Breast epithelium (tissue), 4 donors: Measurements from ENCODE around the gene SLC25A34. TPM values are rescaled to one million over a fixed set of nuclear protein-coding genes. Genes with fewer than 3 reads are reported as not detected.

ENCODE experiments used
- DNase-seq, 2 donors: peaks; one replicate each; pipeline ENCODE4 v3.0.0-alpha.2; 2019; ENCODE audit warnings: low spot score in 2 of 2
- H3K27ac ChIP-seq, 2 donors: fragments of 200-600 bp; sonication (generic) in 1 of 2; one replicate each; pipeline ENCODE4 v1.5.1; 2016 to 2019; ENCODE audit warnings: mild to moderate bottlenecking in 1 of 2
- H3K27me3 ChIP-seq, 2 donors: fragments of 200-600 bp; sonication (generic) in 1 of 2; one replicate each; pipeline versions ENCODE4 v1.5.1 to v1.6.0; 2017 to 2019; ENCODE audit warnings: control low read depth in 1 of 2, mild to moderate bottlenecking in 1 of 2
- H3K36me3 ChIP-seq: fragments of 200-600 bp; one replicate; pipeline ENCODE4 v1.5.1; 2019
- H3K4me1 ChIP-seq, 2 donors: fragments of 200-600 bp; sonication (generic); one replicate each; pipeline ENCODE4 v1.5.1; 2016 to 2019; ENCODE audit warnings: control low read depth in 1 of 2
- H3K4me3 ChIP-seq, 3 donors: fragments of 200-600 bp; sonication (generic); 1 replicate in 2 of 3; 2 replicates in 1 of 3; pipeline ENCODE4 v1.5.1; 2016 to 2019; ENCODE audit warnings: mild to moderate bottlenecking in 3 of 3, moderate library complexity in 2 of 3
- H3K9me3 ChIP-seq, 2 donors: fragments of 200-600 bp; sonication (generic) in 1 of 2; one replicate each; pipeline ENCODE4 v1.5.1; 2016 to 2019; ENCODE audit warnings: control low read depth in 1 of 2
- CTCF ChIP-seq, 3 donors: fragments of 450-650 bp; IDR thresholded peaks; one replicate each; pipeline ENCODE4 v1.5.1; 2016 to 2017; ENCODE audit warnings: antibody characterized with exemption in 3 of 3, mild to moderate bottlenecking in 3 of 3, moderate library complexity in 3 of 3
- POLR2A ChIP-seq: fragments of 450-650 bp; IDR thresholded peaks from one replicate; pipeline ENCODE4 v1.6.1; 2016; ENCODE audit warnings: antibody characterized with exemption, mild to moderate bottlenecking, moderate library complexity
- POLR2AphosphoS5 ChIP-seq, 3 donors: sonication (generic); formaldehyde crosslinking; IDR thresholded peaks; one replicate each; pipeline ENCODE4 v1.6.1; 2017; ENCODE audit warnings: antibody characterized with exemption in 3 of 3
- intact Hi-C: fragments of 100-400 bp; cut with DNase I; formaldehyde crosslinking; loops from one replicate; pipeline ENCODE4 v1.15.1; 2023; ENCODE audit warnings: low total_unique reads
- total RNA-seq, 3 donors: library from RNA; depleted of rRNA; stranded (reverse); fragments of >200 nt; gene quantifications; one replicate each; pipeline ENCODE4 v1.1.0, GENCODE V29; 2016

The SLC25A34 gene
- total RNA-seq, 3 donors from 2014 or later: 1.0 to 1.8 (median 1.3) TPM

GRCh38 chr1:15734296-15734695 is 1.8 kb upstream of the SLC25A34 start:
- Histone ChIP-seq H3K27ac (no peak overlapping the region), H3K9me3 (no peaks in the 10 kb centered on the region), H3K36me3 (peaks cover 10% of the 10 kb centered on the region), H3K27me3 (no peaks in the 10 kb centered on the region), H3K4me3 (no peak overlapping the region), H3K4me1 (no peaks in the 10 kb centered on the region)
- TF ChIP-seq POLR2A (no peak), POLR2AphosphoS5 (IDR thresholded peaks at IDR 0.05) (no peak), CTCF (IDR thresholded peaks at IDR 0.05) (no peak)
- intact Hi-C loops: no loop called here
- DNase-seq: no peak

GRCh38 chr1:15734901-15735300 is 1.2 kb upstream of the SLC25A34 start:
- H3K27ac ChIP-seq: no peak overlapping the region
- peaks cover 10% of the 10 kb centered on the region for H3K36me3 ChIP-seq
- H3K4me3 ChIP-seq: no peak overlapping the region
- no peaks in the 10 kb centered on the region for H3K9me3 ChIP-seq
- no peak for DNase-seq
- no peaks in the 10 kb centered on the region for H3K4me1 ChIP-seq
- H3K27me3 ChIP-seq: no peaks in the 10 kb centered on the region
- TF ChIP-seq POLR2AphosphoS5 (IDR thresholded peaks at IDR 0.05) (no peak), CTCF (IDR thresholded peaks at IDR 0.05) (no peak), POLR2A (no peak)
- intact Hi-C loops: no loop called here

- no peak for TF ChIP-seq POLR2AphosphoS5 (IDR thresholded peaks at IDR 0.05)
- TF ChIP-seq CTCF (IDR thresholded peaks at IDR 0.05): no peak
- TF ChIP-seq POLR2A: no peak
- H3K9me3 ChIP-seq: no peaks in the 10 kb centered on the region
- intact Hi-C loops: no loop called here
- peaks cover 10% of the 10 kb centered on the region for H3K36me3 ChIP-seq
- no peak overlapping the region for H3K4me3 ChIP-seq
- no peaks in the 10 kb centered on the region for H3K27me3 ChIP-seq
- H3K4me1 ChIP-seq: no peaks in the 10 kb centered on the region
- DNase-seq: no peak
- peak overlapping the region; percentile 36 to 39 for H3K27ac ChIP-seq
These were observed 587 bp upstream of the SLC25A34 start for GRCh38 chr1:15735304-15736037.

GRCh38 chr1:15736892-15737261 is 819 bp downstream of the SLC25A34 start:
- TF ChIP-seq POLR2A (no peak), POLR2AphosphoS5 (IDR thresholded peaks at IDR 0.05) (no peak), CTCF (IDR thresholded peaks at IDR 0.05) (no peak)
- Histone ChIP-seq H3K9me3 (no peaks in the 10 kb centered on the region), H3K27ac (no peak overlapping the region), H3K27me3 (no peaks in the 10 kb centered on the region), H3K4me3 (no peak overlapping the region), H3K36me3 (peaks cover 10% of the 10 kb centered on the region), H3K4me1 (no peaks in the 10 kb centered on the region)
- intact Hi-C loops: no loop called here
- DNase-seq: no peak

- no peak for TF ChIP-seq POLR2AphosphoS5 (IDR thresholded peaks at IDR 0.05)
- TF ChIP-seq CTCF (IDR thresholded peaks at IDR 0.05): no peak
- no peak for TF ChIP-seq POLR2A
These were observed 1.6 kb downstream of the SLC25A34 start for GRCh38 chr1:15737324-15738319.

More at GRCh38 chr1:15737324-15738319, 1.6 kb downstream of the SLC25A34 start:
- H3K27ac ChIP-seq: no peak overlapping the region
- intact Hi-C loops: no loop called here
- peaks cover 10% of the 10 kb centered on the region for H3K36me3 ChIP-seq
- no peaks in the 10 kb centered on the region for H3K27me3 ChIP-seq
- DNase-seq: no peak
- H3K4me1 ChIP-seq: no peaks in the 10 kb centered on the region
- H3K4me3 ChIP-seq: no peak overlapping the region
- H3K9me3 ChIP-seq: no peaks in the 10 kb centered on the region
